SK-N-SH treated with all-trans-retinoic acid at 6 μM for 48 hours (cell line): Measurements from ENCODE around the gene FSTL3.

Source experiments
- ATAC-seq: fragments of 200-7000 bp; cut with Tn5 transposase; 3 replicates; pipeline ENCODE4 v1.9.1; 2020; ENCODE audit warnings: mild to moderate bottlenecking, moderate library complexity
- BACH2 ChIP-seq: fragments of 250-450 bp; sonication (Bioruptor Pico); IDR thresholded peaks from 2 replicates; pipeline ENCODE4 v1.9.0; 2021; ENCODE audit warnings: mild to moderate bottlenecking, borderline replicate concordance
- CREB5 ChIP-seq: fragments of 250-450 bp; sonication (Bioruptor Pico); IDR thresholded peaks from 2 replicates; pipeline ENCODE4 v1.5.1; 2020; ENCODE audit warnings: low read depth, mild to moderate bottlenecking, moderate library complexity
- CSDC2 ChIP-seq: fragments of 250-450 bp; sonication (Bioruptor Pico); IDR thresholded peaks from 2 replicates; pipeline ENCODE4 v1.5.0; 2020; ENCODE audit warnings: mild to moderate bottlenecking, moderate library complexity
- CSRNP3 ChIP-seq: fragments of 250-450 bp; sonication (Bioruptor Pico); IDR thresholded peaks from 2 replicates; pipeline ENCODE4 v1.5.1; 2021; ENCODE audit warnings: mild to moderate bottlenecking, moderate library complexity
- ESRRG ChIP-seq: fragments of 250-450 bp; sonication (Bioruptor Pico); IDR thresholded peaks from 2 replicates; pipeline ENCODE4 v1.6.1; 2021; ENCODE audit warnings: mild to moderate bottlenecking
- GLIS3 ChIP-seq: fragments of 250-450 bp; sonication (Bioruptor Pico); IDR thresholded peaks from 2 replicates; pipeline ENCODE4 v1.5.0; 2020; ENCODE audit warnings: mild to moderate bottlenecking, moderate library complexity
- ISL1 ChIP-seq: fragments of 250-450 bp; sonication (Bioruptor Pico); IDR thresholded peaks from 2 replicates; pipeline ENCODE4 v2.1.2; 2022; ENCODE audit warnings: mild to moderate bottlenecking, moderate library complexity
- OSR1 ChIP-seq: fragments of 250-450 bp; sonication (Bioruptor Pico); IDR thresholded peaks from 2 replicates; pipeline ENCODE4 v1.8.0; 2022; ENCODE audit warnings: moderate library complexity, mild to moderate bottlenecking, inconsistent platforms
- PATZ1 ChIP-seq: fragments of 250-450 bp; sonication (Bioruptor Pico); IDR thresholded peaks from 2 replicates; pipeline ENCODE4 v1.8.0; 2020; ENCODE audit warnings: mild to moderate bottlenecking, moderate library complexity, borderline replicate concordance
- POU6F1 ChIP-seq: fragments of 250-450 bp; sonication (Bioruptor Pico); IDR thresholded peaks from 2 replicates; pipeline ENCODE4 v1.8.0; 2021; ENCODE audit warnings: low read depth, mild to moderate bottlenecking, moderate library complexity, borderline replicate concordance
- RARB ChIP-seq: fragments of 250-450 bp; sonication (Bioruptor Pico); IDR thresholded peaks from 2 replicates; pipeline ENCODE4 v1.8.0; 2021; ENCODE audit warnings: mild to moderate bottlenecking, moderate library complexity
- SNAI2 ChIP-seq: fragments of 250-450 bp; sonication (Bioruptor Pico); IDR thresholded peaks from 2 replicates; pipeline ENCODE4 v1.5.0; 2020; ENCODE audit warnings: mild to moderate bottlenecking, moderate library complexity
- TCF4 ChIP-seq: fragments of 250-450 bp; sonication (Bioruptor Pico); IDR thresholded peaks from 2 replicates; pipeline ENCODE4 v1.8.0; 2021; ENCODE audit warnings: mild to moderate bottlenecking, moderate library complexity, borderline replicate concordance
- TOX ChIP-seq: fragments of 250-450 bp; sonication (Bioruptor Pico); IDR thresholded peaks from 2 replicates; pipeline ENCODE4 v1.8.0; 2021; ENCODE audit warnings: mild to moderate bottlenecking, moderate library complexity, borderline replicate concordance
- TSHZ2 ChIP-seq: fragments of 250-450 bp; sonication (Bioruptor Pico); IDR thresholded peaks from 2 replicates; pipeline ENCODE4 v1.5.0; 2020; ENCODE audit warnings: mild to moderate bottlenecking, moderate library complexity
- ZC3H10 ChIP-seq: fragments of 250-450 bp; sonication (Bioruptor Pico); IDR thresholded peaks from 2 replicates; pipeline ENCODE4 v1.5.1; 2021; ENCODE audit warnings: mild to moderate bottlenecking, moderate library complexity
- ZFP30 ChIP-seq: fragments of 450-650 bp; formaldehyde crosslinking; IDR thresholded peaks from 2 replicates; pipeline ENCODE4 v1.5.0; 2022; ENCODE audit warnings: mild to moderate bottlenecking, moderate library complexity
- ZNF565 ChIP-seq: fragments of 450-650 bp; formaldehyde crosslinking; conservative IDR thresholded peaks from 2 replicates; pipeline ENCODE4 v1.5.0; 2020; ENCODE audit warnings: low read depth, mild to moderate bottlenecking, moderate library complexity
- ZNF8 ChIP-seq: fragments of 450-650 bp; formaldehyde crosslinking; IDR thresholded peaks from 2 replicates; pipeline ENCODE4 v1.5.0; 2020; ENCODE audit warnings: mild to moderate bottlenecking, moderate library complexity

Gene FSTL3

GRCh38 chr19:661427-662196, 14.6 kb upstream of the FSTL3 start:
- no peak for TF ChIP-seq PATZ1
- TF ChIP-seq ZNF8 (CRISPR knock-in tag): no peak
- no peak for TF ChIP-seq ISL1
- TF ChIP-seq SNAI2: no peak
- TF ChIP-seq OSR1 (CRISPR knock-in tag): no peak
- no peak for TF ChIP-seq POU6F1 (CRISPR knock-in tag)
- TF ChIP-seq ZFP30 (CRISPR knock-in tag): no peak
- no peak for TF ChIP-seq TSHZ2
- TF ChIP-seq CREB5 (CRISPR knock-in tag): no peak
- TF ChIP-seq RARB (CRISPR knock-in tag): no peak
- TF ChIP-seq CSDC2 (CRISPR knock-in tag): no peak
- no peak for TF ChIP-seq BACH2
- TF ChIP-seq GLIS3 (CRISPR knock-in tag): no peak
- no peak for TF ChIP-seq ZC3H10 (CRISPR knock-in tag)
- no peak for TF ChIP-seq CSRNP3 (CRISPR knock-in tag)
- no peak for ATAC-seq

- ATAC-seq: peak; percentile 13
- TF ChIP-seq ZFP30 (CRISPR knock-in tag) (no peak), TOX (CRISPR knock-in tag) (no peak), CREB5 (CRISPR knock-in tag) (no peak), ESRRG (CRISPR knock-in tag) (no peak), ZNF565 (CRISPR knock-in tag) (no peak), TCF4 (no peak)
Measured at GRCh38 chr19:662207-662961, 13.8 kb upstream of the FSTL3 start.
